NB4 (cell line): ENCODE measurements around the gene PLCXD1.

Experiments
- CTCF ChIP-seq: IDR thresholded peaks from one replicate; pipeline ENCODE4 v1.5.1; 2012; ENCODE audit warnings: low read depth, low read length
- MYC ChIP-seq: IDR thresholded peaks from 2 replicates; pipeline ENCODE4 v1.6.1; 2011; ENCODE audit warnings: low read depth, low read length
- POLR2A ChIP-seq: IDR thresholded peaks from 2 replicates; pipeline ENCODE4 v1.6.1; 2011; ENCODE audit warnings: mild to moderate bottlenecking; ENCODE audit not compliant: insufficient read length; ENCODE audit errors: extremely low read depth

GRCh38 chrX:320126-320783, 39.1 kb downstream of the PLCXD1 start:
- TF ChIP-seq CTCF = no peak
- TF ChIP-seq POLR2A = no peak
- TF ChIP-seq MYC = no peak
